H1 (cell line): ENCODE measurements around the gene MRS2.

ENCODE experiments used
- EP300 ChIP-seq, 2 experiments: IDR thresholded peaks; 1 replicate in 1 of 2; 2 replicates in 1 of 2; pipeline ENCODE4 v1.6.1; 2011 to 2012; ENCODE audit warnings: low read depth in 2 of 2, low read length in 2 of 2, mild to moderate bottlenecking in 2 of 2, borderline replicate concordance in 1 of 2, inconsistent platforms in 1 of 2, moderate library complexity in 1 of 2
- TF ChIP-seq, protein P1 (sequence below), 3 experiments: IDR thresholded peaks; 1 replicate in 2 of 3; 2 replicates in 1 of 3; pipeline versions ENCODE4 v1.5.1 to v1.6.1; 2011; ENCODE audit warnings: low read length in 3 of 3, mild to moderate bottlenecking in 3 of 3, inconsistent platforms in 2 of 3, low read depth in 1 of 3, moderate library complexity in 1 of 3; ENCODE audit not compliant: insufficient read depth in 1 of 3; ENCODE audit errors: control extremely low read depth in 1 of 3

DNA sequence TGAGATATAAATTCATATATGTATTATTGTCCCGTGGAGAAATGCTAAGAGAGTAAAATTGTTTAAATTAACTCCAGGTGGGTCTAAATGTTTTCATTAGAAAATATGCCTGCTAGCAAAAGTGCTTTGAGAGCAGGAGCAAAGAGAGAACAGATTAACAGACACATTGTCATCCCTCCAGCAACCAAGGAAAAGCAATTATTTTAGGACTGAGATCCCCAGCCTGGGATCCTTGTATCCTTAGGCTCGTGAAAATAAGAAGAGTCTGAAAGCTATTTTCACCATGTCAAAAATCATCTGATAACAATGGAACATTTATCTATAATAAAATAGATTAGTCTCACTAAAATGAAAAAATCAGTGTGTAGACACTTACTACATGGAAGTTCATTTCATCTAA is 11.5 kb upstream of the MRS2 start:
- TF ChIP-seq EP300 (IDR thresholded peaks at IDR 0.05; ENCODE audit: borderline replicate concordance in 1 of 2, low read depth in 2 of 2, low read length in 2 of 2): no peak
- TF ChIP-seq, protein P1, sequence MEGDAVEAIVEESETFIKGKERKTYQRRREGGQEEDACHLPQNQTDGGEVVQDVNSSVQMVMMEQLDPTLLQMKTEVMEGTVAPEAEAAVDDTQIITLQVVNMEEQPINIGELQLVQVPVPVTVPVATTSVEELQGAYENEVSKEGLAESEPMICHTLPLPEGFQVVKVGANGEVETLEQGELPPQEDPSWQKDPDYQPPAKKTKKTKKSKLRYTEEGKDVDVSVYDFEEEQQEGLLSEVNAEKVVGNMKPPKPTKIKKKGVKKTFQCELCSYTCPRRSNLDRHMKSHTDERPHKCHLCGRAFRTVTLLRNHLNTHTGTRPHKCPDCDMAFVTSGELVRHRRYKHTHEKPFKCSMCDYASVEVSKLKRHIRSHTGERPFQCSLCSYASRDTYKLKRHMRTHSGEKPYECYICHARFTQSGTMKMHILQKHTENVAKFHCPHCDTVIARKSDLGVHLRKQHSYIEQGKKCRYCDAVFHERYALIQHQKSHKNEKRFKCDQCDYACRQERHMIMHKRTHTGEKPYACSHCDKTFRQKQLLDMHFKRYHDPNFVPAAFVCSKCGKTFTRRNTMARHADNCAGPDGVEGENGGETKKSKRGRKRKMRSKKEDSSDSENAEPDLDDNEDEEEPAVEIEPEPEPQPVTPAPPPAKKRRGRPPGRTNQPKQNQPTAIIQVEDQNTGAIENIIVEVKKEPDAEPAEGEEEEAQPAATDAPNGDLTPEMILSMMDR (IDR thresholded peaks at IDR 0.05; ENCODE audit: control extremely low read depth in 1 of 3, insufficient read depth in 1 of 3, low read depth in 1 of 3, low read length in 3 of 3): no peak
